OCI-LY1 (cell line): ENCODE measurements around the gene ZMPSTE24.

Source experiments
- CTCF ChIP-seq: fragments of 200-600 bp; sonication (generic), shearing (Covaris generic); IDR thresholded peaks from 2 replicates; pipeline ENCODE4 v1.5.1; 2017; ENCODE audit warnings: mild to moderate bottlenecking, antibody characterized with exemption, low read length, moderate library complexity, mixed read lengths
- EZH2 ChIP-seq: fragments of 200-600 bp; sonication (generic), shearing (Covaris generic); IDR thresholded peaks from 2 replicates; pipeline ENCODE4 v1.8.0; 2017; ENCODE audit warnings: borderline replicate concordance, mixed run types, mild to moderate bottlenecking, antibody characterized with exemption, low read length, moderate library complexity, mixed read lengths

GRCh38 chr1:40257313-40257687 lies 736 bp upstream of the ZMPSTE24 start:
- TF ChIP-seq EZH2 (no peak), CTCF (no peak)
